NCI-H2196 treated with DMSO at 0.1 percent for 48 hours (cell line): ENCODE results near the gene STARD3.

Experiments used
- DNase-seq: peaks from one replicate; lab custom pipeline; 2025; ENCODE audit not compliant: unreplicated experiment; lab: John Stamatoyannopoulos, UW

STARD3 gene

DNA sequence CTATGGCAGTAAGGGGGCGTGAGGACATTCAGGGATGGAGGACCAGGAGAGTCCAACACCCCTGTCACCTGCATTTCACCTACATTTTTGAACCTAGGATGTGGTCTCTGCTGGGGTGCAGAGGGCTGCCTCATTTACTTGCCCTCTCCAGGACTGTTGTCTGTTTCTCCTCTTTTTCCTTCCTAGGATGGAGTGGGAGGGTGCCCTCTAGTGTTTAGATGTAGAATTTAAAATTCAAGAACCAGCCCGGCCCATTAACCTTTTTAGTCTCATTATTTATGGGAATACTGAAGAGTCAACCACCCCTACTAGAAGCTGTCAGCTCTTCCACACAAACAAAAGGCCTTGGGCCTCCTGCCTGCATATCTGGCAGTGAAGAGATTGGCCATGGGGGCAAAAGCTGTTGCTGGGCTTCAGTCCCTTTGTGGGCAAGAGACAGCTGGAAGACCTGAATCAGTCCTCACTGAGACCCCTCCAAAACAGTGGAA is 2.5 kb upstream of the STARD3 start:
- no peak for DNase-seq

DNA sequence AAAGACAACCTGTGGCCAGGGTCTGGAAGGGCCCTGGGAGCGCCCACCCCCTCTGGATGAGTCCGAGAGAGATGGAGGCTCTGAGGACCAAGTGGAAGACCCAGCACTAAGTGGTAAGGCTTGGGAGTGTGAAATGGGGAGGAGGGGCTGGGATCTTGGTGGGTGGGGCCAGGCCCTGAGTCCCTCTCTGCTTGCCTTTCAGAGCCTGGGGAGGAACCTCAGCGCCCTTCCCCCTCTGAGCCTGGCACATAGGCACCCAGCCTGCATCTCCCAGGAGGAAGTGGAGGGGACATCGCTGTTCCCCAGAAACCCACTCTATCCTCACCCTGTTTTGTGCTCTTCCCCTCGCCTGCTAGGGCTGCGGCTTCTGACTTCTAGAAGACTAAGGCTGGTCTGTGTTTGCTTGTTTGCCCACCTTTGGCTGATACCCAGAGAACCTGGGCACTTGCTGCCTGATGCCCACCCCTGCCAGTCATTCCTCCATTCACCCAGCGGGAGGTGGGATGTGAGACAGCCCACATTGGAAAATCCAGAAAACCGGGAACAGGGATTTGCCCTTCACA is 1.2 kb upstream of the STARD3 start:
- no peak for DNase-seq

DNA sequence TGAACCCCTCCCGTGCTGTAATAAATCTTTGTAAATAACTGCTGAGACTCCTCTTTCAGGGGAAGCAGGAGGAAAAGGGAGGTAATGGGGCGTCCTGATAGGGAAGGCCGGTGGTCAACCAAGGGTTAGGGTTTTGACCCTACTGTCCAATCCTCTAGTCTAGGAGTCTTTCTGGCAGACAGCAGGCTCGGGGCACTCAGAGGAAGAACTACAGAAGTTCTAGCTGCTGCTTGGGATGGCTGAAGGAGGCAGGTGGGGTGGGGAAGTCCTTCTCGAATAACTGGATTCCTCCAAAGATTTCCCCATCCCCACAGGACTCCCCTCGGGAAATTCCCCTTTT is 387 bp upstream of the STARD3 start:
- no peak for DNase-seq

DNA sequence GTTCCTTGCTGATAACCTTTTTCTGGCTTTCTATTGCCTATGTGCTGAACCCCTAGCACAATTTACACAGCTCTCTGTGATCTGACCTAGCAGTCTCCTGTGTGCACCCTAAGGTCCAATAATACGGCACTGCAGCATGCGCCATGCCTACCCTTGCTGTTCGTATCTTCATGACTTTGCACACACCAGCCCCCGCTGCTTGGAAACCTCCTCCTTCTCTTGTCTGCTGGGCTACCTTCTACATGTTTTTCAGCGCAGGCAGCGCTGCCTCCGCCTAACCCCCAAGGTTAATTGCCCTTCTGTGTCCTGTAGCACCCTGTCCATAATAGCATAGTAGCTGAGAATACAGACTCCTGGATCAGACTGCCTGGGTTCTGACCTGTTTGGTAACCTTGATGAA is 1.4 kb downstream of the STARD3 start:
- DNase-seq: no peak

DNA sequence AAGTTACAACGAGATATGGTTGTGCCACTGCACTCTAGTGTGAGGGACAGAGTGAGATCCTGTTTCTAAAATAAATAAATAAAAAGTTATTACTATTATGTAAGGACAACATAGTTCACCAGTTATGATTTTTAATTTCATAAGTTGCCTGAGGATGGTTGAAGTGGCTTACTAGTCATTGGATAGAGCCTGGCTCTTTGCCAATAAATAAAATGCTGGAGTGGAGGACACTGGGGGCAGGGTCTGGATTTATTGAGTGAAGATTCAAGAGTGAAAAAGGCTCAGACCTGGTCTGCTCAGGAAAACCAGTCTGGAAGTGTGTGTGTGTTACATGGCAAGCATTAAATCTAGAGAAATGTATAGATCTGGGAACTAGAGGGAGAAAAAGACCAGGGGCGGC is 2.1 kb downstream of the STARD3 start:
- no peak for DNase-seq

DNA sequence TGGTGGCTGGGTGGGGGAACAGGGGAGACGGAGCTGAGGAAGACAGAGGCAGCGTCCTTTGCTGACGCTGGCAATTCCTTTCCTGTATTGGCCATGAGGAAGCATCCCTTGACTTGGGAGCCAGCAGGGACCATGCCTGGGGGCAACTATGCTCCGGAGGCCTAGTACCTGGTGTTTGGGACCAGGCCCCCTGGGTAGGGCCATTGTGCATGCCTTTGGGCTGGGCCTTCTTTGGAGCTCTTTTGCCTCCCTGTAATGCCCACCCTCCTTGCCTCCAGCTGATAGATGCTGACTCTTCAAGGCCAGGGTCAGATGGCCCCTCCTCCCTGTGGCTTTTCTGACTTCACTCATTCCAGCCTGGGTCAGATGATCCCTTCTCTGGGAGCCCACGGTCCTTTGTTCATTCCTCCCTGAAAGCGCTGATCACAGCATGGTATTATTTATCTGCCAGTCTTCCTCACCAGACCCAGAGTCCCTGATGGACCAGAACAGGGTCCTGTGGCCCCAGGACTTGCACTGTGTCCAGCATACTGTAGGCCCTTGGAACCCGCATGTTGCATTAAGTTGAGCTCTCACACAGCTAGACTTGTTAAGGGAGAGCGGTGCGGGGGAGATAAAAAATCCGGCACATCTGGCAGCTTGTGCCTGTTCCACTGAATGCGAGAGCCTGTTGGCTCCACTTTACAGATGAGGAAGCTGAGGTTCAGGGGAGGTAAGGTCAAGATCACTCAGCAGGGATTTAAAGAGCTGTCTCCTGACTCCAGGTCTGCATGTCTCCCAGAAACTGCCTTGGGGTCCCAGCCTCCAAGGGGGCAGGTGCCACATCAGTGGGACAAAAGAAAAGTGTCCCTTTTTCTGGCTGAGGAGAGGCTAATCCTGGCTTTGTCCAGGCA is 2.9 kb downstream of the STARD3 start:
- DNase-seq: no peak

DNA sequence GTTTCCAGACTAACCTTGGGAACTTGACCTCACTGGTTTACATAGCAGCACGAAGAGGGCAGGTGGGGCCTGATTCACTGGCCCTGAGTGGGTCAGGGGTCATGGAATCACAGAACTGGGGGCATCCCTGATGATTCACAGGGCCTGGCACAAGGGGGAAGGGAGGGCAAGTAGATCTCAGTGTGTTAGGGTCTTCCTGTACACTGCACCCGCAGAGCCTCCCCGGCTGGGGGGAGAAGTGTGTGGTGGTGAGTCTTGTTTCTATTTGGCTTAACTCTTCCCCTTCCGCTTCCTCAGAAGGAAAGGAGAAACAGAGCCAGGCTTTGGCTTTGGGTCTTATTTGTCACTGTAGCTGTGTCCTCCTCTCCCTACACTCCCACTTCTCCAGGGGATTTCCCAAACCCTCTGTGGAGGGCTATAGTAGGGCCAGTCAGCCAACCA is 3.7 kb downstream of the STARD3 start:
- DNase-seq: no peak

DNA sequence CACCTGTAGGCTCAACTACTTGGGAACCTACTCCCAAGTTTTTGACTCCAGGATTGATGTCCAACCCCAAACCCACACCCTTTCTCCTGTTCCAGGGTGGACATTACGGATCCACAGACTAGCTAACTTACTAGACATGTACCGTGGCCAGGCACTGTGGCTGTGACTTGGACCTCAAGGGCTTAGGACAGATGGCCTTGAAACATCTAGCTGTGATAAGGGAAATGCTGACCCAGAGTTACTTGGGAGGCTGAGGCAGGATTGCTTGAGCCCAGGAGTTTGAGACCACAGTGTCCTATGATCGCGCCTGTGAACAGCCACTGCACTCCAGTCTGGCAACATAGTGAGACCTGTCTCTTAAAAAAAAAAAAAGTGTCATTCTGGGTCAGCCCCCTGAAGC is 4.2 kb downstream of the STARD3 start:
- no peak for DNase-seq

DNA sequence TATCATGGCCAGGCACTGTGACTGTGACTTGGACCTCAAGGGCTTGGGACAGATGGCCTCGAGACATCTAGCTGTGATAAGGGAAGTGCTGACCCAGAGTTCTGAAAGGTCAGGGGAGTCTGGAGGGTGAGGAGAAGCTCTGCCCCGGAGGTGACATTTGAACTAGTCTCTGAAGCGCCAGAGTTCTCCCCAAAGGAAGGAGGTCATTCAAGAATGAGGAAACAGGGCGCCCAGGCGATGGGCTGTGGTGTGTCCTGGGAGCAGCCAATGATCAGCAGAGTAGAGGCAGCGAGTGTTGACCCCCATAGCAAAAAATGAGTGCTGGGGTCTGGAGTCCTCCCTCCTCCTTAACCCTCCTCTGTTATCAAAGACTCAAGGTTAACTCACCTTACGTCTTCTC is 4.9 kb downstream of the STARD3 start:
- no peak for DNase-seq

DNA sequence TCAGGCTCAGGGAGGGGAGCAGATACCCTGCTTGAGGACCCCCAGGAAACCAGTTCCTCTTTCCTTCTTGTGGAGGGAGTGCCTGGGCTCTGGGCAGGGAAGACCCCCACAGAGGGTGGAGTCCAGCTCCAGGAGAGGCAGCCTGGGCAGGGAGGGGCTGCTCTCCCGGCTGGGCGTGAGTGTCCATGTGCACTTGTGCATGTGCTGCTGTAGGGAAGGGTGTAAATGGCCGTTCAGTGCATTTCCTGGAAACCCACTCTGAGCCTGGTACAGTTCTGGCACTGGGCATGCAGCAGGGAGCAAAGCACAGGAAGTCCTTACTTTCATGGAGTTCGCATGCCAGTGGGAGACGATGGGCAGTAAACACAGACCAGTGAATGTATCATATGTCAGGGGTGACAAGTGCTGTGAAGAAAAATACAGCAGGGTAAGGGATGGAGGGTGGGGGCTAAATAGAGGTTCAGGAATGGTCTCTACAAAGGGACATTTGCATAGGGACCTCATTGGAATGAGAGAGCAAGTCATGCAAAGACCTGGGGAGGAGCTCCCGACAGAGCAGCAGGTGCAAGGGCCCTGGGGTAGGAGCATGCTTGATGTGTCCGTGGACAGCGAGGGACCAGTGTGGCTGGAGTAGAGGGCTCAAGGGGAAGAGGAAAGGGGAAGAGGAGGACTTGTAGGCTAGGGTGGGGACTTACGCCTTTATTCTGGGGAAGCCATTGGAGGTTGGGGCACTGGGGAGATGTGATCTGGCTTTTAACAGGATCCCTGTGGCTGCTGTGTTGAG is 5.5 kb downstream of the STARD3 start:
- no peak for DNase-seq

DNA sequence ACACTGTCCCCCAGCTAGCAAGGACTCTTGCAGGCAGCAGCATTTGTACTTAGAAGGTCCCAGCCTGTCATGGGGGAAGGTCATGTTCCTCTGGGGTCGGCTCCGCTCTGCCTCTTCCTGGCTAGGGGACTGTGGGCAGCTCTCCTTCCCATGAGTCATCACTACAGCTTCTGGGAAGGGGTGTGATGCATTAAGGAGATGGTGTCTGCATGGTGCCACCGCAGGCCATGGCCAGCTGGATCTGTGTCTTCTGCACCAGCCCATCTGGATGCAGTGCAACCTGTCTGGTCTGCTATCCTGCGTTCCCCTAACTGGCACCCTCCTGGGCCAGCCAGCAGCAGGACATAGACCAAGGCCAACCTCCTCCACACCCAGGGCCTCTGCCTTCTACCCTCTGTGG is 6.3 kb downstream of the STARD3 start:
- no peak for DNase-seq

DNA sequence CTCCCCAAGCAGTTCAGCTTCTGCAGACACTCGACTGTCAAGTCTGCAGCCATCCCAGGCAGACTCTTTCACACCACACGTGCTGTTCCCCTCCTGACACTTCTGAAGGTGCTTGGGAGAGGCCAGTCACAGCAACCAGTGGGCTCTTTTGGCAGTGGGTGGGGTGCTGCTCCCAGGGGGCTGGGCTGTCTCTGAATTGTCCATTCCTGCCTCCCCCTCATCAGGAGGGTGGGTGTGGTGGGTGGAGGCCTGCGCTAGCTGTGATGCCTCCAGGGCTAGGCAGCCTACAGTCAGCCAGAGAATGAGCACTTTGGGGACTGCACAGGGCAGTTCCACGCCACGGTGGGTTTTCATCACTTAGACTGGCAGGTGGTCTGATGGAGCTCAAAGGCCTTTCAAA is 10.3 kb downstream of the STARD3 start:
- DNase-seq: no peak

DNA sequence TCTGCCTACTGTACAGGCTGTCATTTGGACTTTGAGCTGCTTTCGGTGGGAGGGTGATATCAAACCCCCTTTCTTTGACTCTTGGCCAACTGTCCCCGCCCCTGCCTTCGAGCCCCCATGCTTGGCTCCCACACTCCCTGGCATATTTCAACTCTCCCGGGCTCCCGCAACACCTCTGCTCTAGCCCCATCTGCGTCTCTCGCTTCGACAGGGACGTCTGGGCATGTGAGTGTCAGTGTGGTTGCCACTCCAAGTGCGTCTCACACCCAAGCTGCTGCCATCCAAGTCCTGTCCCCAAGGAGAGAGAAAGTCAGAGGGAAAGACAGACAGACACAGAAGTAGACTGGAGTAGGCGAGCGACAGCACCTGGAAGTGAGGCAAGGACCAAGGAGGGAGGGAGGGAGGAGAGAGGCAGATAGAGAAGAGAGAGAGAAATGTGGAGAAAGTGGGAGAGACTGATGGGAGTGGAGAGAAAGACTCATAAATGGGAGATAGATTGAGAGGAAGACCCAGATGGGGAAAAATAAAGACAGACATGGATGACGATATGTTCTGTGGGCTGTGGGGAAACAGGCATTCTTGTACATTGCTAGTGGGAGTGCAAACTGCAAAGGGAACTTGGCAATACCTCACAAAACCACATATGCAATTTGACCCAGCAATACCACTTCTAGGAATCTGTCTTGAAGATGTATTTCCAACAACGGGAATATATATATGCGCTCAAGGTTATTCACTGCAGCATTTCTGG is 11.8 kb downstream of the STARD3 start:
- DNase-seq: no peak

DNA sequence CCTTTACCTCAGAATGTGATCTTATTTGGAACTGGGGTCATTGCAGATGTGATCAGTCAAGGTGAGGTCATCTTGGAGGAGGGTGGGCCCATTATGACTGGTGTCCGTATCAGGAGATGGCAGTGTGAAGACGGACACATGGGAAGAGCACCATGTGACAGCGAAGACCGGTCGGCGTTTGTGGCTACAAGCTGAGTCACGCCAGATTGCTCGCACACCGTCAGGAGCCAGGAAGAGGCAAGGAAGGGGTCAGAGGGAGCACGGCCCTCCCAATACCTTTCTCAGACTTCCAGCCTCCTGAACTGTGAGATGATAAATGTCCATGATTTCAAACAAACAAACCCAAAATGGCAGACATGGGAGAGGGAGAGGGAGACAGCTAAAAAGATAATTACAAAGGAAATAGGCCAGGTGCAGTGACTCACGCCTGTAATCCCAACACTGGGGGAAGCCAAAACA is 13.2 kb downstream of the STARD3 start:
- no peak for DNase-seq

DNA sequence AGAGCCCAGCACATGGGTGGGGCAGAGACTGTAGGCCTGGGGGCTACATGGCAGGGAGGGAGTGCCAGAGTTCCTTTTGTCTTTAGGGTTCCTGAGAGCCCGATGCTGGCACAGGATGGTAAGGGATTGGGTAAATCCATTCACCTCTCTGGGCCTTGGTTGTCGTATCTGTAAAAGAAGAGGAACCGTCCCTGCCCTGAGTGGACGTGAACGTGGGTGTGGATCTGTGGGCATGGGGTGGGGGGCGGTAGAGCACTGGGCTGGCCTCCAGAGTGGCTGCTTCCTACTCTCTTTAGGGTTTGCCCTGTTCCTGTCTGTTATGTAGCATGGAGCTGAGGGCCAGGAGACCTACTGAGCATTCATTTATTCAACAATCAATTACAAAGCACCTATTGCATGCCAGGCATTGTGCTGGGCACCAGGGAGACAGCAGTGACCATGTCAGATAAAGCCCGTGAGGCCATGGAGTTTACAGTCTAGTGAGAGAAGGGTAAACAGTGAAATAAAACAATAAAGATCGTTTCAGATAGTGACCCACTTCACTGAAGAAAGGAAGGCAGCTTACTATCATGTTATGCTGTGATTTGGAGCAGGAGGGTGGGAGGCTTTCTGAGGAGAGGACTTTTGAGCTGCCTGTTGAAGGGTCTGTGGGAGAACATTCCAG is 15.1 kb downstream of the STARD3 start:
- DNase-seq: no peak

DNA sequence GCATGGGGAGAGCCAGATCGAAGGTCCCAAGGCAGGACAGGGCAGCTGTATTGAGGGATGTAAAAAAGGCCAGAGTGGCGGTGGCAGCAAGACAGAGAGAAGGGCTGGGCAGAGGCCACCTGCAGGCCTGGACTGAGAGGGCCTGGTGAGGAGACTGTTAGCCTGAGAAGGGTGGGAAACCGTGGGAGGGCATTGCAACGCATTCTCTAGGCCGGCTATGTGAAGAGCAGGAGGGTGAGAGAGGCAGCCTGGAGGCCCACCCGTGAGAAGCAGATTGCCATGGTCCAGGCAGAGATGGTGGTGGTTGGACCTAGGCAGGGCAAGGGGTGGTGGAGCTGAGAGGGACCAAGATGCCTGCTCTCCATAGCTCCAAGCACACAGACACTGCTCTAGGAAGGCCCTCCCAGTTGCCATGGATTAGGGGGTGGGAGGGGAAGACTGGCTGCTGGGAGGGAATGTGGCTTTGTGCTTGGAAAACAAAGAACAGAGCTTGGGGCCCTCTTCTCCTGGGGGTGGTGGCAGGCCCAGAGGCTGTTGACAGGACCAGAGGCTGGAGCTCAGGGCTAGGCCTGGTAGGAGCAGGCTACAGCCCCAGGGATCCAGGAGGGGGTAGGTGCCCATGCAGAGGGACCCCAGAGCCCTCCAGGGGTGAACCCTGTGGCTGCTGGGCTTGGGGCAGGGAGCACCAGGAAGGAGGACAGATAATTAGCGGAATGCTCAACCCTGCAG is 15.8 kb downstream of the STARD3 start:
- no peak for DNase-seq

DNA sequence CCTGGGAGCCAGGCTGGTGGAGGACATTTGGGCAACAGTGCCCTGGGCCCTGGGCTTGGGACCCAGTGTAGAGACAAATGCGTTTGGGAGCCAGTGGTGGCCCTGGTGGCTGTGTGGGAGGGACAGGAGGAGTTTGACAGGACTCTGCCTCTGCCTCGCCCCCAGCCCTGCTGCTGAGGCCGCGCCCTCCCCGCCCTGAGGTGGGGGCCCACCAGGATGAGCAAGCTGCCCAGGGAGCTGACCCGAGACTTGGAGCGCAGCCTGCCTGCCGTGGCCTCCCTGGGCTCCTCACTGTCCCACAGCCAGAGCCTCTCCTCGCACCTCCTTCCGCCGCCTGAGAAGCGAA is 16.3 kb downstream of the STARD3 start:
- no peak for DNase-seq

DNA sequence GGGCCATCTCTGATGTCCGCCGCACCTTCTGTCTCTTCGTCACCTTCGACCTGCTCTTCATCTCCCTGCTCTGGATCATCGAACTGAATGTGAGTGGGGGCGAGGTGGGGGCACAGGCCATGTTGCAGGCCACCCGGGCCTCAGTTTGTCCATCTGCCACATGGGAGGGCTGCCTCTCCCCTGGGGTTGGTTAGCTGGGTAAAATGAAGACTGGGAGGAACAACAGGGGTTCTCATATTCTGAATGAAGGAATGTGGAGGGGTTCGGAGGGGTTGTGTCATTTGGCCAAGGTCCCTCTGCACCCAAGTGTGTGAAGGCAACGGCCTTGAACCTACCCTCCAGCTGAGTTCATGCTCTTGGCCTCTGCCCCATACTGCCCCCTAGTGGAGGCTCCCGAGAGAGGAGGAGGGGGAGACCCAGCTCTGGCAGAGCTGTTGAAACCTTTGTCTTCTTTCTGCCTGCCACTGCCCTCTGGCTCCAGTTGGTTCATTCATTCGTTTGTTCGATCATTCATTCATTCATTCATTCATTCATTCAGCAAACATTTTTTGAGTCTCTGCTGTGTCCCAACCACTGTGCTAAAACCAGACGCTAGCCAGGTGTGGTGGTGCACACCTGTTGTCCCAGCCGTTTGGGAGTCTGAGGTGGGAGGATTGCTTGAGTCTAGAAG is 16.9 kb downstream of the STARD3 start:
- DNase-seq: no peak

DNA sequence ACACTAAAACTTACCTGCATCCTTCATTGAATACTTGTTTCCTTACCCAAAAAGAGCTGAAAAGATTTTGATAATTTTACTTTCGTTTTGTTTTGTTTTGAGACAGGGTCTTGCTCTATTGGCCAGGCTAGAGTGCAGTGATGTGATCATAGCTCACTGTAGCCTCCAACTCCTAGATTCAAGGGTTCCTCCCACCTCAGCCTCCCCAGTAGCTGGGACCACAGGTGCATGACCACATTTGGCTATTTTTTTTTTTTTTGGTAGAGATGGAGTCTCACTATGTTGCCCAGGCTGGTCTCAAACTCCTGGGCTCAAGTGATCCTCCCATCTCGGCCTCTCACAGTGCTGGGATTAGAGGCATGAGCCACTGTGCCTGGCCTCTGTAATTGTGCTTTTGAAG is 18.2 kb downstream of the STARD3 start:
- no peak for DNase-seq

DNA sequence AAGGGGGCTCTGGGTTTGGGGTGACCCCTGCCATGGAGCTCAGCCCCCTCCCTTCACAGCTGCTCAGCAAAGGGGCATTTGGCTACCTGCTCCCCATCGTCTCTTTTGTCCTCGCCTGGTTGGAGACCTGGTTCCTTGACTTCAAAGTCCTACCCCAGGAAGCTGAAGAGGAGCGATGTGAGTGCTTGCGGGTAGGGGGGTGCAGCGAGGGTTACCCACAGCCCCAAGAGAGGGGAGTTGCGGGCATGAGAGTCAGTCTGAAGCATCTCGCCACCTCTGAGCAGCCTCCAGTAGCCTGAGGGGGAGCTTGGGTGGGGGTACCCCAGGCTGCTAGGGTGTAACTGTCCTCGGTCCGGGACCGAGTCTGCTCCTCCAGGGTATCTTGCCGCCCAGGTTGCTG is 21.4 kb downstream of the STARD3 start:
- DNase-seq: no peak
